Aorta (tissue), 5 donors: ENCODE results near the gene ADRM1. TPM values are rescaled to one million over a fixed set of nuclear protein-coding genes. Genes with fewer than 3 reads are reported as not detected.

ENCODE experiments used
- ATAC-seq: fragments of 200-7000 bp; cut with Tn5 transposase; one replicate; pipeline ENCODE4 v1.9.1; 2022; ENCODE audit warnings: moderate library complexity; ENCODE audit not compliant: low FRiP score
- DNase-seq, 2 donors: peaks; one replicate each; pipeline ENCODE4 v3.0.0-alpha.2; 2020
- H3K27ac ChIP-seq, 2 donors: one replicate each; pipeline ENCODE4 v1.5.1; 2013; ENCODE audit warnings: low read length in 2 of 2, mild to moderate bottlenecking in 2 of 2, moderate library complexity in 2 of 2, control low read depth in 1 of 2, inconsistent platforms in 1 of 2, low read depth in 1 of 2
- H3K27me3 ChIP-seq, 2 donors: one replicate each; pipeline ENCODE4 v1.6.1; 2013; ENCODE audit warnings: control low read depth in 1 of 2, low read length in 1 of 2, mild to moderate bottlenecking in 1 of 2, moderate library complexity in 1 of 2; ENCODE audit not compliant: insufficient read depth in 2 of 2, control insufficient read depth in 1 of 2
- H3K36me3 ChIP-seq, 2 donors: one replicate each; pipeline ENCODE4 v1.6.1; 2013; ENCODE audit warnings: control low read depth in 1 of 2, low read length in 1 of 2, mild to moderate bottlenecking in 1 of 2; ENCODE audit not compliant: insufficient read depth in 2 of 2, control insufficient read depth in 1 of 2
- H3K4me1 ChIP-seq, 2 donors: one replicate each; pipeline ENCODE4 v1.6.1; 2013; ENCODE audit warnings: low read length in 2 of 2, control low read depth in 1 of 2, mild to moderate bottlenecking in 1 of 2, moderate library complexity in 1 of 2; ENCODE audit not compliant: insufficient read depth in 2 of 2, control insufficient read depth in 1 of 2
- H3K4me3 ChIP-seq, 2 donors: one replicate each; pipeline ENCODE4 v1.5.1; 2013; ENCODE audit warnings: low read length in 2 of 2, control low read depth in 1 of 2, mild to moderate bottlenecking in 1 of 2
- H3K9me3 ChIP-seq: one replicate; pipeline ENCODE4 v1.6.1; 2013; ENCODE audit warnings: mild to moderate bottlenecking, low read length; ENCODE audit not compliant: control insufficient read depth
- WGBS, 2 donors: extraction: QIAGEN DNeasy Blood & Tissue Kit; methylation state at CpG; one replicate each; pipeline ENCODE4 v1.1.7; 2013; 5-methylcytosine and 5-hydroxymethylcytosine counted together
- intact Hi-C, 2 donors: fragments of 100-400 bp; cut with DNase I; formaldehyde crosslinking; loops; one replicate each; pipeline versions ENCODE4 v1.14.2 to v1.15.0; 2022
- polyA plus RNA-seq, 2 donors: library from polyadenylated mRNA; stranded (reverse); fragments of 200-250 nt; gene quantifications; one replicate each; pipeline ENCODE4 v1.2.3, GENCODE V29; 2013
- total RNA-seq, 2 donors: library from RNA; stranded (reverse); fragmentation: NEBNext Ultra II Directional; extraction: Animal tissue kit (Norgen Biotek cat#: 25700); gene quantifications; one replicate each; pipeline ENCODE4 v1.2.1, GENCODE V29; 2021
- donor health status: healthy with polysubstance abuse.
- donor health status: Bipolar disorder and iron deficiency.
- donor health status: DM: no; HTN: no; CAD: no.
- donor health status: DM: no; HTN: no; CAD: no.
- donor health status: DM: yes; HTN: yes; CAD: no.

Gene ADRM1
- total and polyA plus RNA-seq, 4 donors = 41.4 to 80.9 (median 58.9) TPM

DNA sequence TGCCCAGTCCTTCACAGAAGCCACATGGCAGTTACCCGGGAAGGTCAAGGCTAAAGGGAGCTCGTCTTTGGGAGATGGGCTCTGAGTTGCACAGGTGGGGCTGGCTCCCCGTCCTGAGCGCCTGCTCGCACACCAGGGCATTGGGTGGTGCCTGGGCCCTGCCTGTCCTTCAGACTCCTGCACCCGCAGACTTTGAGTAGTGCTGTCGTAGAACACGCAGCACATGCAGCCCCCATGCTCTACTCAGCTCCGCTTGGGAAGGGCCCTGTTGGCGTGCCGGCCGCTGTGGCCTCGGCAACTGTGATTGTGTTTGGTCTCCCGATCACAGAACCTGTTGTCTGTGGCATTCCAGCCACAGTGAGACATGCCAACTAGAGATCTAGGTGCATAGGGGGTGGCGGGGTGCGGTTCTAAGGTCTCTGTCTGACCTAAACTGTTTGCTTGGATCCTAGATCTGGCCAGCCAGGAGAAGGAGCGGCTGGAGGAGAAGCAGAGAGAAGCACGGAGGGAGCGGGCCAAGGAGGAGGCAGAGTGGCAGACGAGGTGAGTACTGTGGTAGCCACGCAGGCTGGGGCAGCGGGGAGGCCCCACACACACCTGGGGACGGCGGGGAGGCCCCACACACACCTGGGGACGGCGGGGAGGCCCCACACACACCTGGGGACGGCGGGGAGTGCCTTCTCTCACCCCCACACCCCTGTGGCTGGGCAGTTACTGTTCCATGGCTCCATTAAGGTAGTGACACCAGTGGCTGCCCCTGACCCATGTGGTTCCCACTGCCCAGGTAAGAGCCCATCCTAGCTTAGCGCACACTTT is 11.3 kb upstream of the ADRM1 start:
- intact Hi-C loops = no loop called here

DNA sequence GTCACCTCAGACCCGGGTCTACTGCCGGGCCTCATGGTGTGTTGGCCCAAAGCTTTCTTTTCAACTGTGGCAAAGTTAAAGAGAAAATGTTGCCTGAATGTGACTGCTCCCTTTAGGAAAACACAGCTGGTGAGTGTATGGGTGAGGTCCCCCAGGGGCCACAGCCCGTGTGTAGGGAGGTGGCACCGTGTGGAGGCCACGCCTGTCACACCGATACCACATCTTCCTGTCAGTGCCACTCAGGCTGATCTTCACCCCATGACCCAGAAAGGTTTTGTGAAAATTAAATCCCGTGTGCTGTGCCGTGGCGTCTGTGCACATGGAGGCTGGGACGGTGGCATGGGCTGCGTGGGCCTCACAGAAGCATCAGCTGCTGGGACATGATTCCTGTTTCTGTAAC is 10.7 kb upstream of the ADRM1 start:
- H3K9me3 ChIP-seq = no peaks in the 10 kb centered on the region

More for the DNA sequence above, 11.3 kb upstream of the ADRM1 start:
- no peak overlapping the region for H3K4me3 ChIP-seq
- peaks cover 0 to 13% of the 10 kb centered on the region in 2 donors for H3K36me3 ChIP-seq
- H3K27me3 ChIP-seq = no peaks in the 10 kb centered on the region
- peak; percentile 31 for ATAC-seq
- H3K9me3 ChIP-seq = no peaks in the 10 kb centered on the region
- 94% methylated on average over 29 of the region's 29 CpGs for whole genome bisulfite sequencing, 2 donors
- H3K4me1 ChIP-seq = no peaks in the 10 kb centered on the region
- H3K27ac ChIP-seq = no peak overlapping the region
- DNase-seq = no peak

DNA sequence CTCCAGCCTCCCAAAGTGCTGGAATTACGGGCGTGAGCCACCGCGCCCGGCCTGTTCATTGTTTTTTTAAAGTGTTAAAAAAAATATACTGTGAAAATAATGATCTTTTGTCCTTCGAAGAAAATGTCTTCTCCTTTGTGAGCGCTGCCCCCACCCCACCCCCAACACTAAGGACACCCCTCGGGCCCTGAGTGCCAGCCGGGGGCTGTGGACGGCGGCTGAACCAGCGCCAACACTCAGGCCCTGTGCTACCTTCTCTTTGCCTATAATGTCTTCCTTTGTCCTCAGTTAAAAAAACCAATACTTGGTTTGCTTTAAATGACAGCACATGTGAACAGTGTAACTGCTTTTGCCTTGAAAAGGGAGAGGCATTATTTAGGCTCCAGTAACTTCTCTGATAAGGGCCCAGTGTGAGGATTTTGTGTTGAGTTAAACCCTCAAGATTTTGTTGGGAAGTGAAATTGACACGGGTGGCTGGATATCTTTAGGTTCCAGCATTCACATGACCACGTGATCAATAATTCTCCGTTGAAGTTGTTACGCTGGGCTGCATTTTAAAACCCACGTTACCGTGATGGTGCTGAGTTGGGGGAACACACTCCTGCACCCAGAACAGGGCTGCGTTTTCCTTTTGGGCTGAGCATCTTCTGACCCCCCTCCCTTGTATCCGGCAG is 9.5 kb upstream of the ADRM1 start:
- Histone ChIP-seq H3K27ac (no peak overlapping the region), H3K27me3 (no peaks in the 10 kb centered on the region), H3K9me3 (no peaks in the 10 kb centered on the region), H3K36me3 (peaks cover 0 to 11% of the 10 kb centered on the region in 2 donors), H3K4me3 (no peak overlapping the region), H3K4me1 (no peaks in the 10 kb centered on the region)
- intact Hi-C loops = no loop called here
- 88% methylated on average over 20 of the region's 20 CpGs for WGBS, 2 donors
- DNase-seq (no peak), ATAC-seq (no peak)

More for the DNA sequence above, 10.7 kb upstream of the ADRM1 start:
- Histone ChIP-seq H3K4me1 (no peaks in the 10 kb centered on the region), H3K27me3 (no peaks in the 10 kb centered on the region), H3K36me3 (peaks cover 0 to 11% of the 10 kb centered on the region in 2 donors), H3K4me3 (no peak overlapping the region), H3K27ac (no peak overlapping the region)
- intact Hi-C loops = no loop called here
- DNase-seq (no peak), ATAC-seq (peak; percentile 10)
- 89 to 91% methylated on average over 11 of the region's 11 CpGs for WGBS, 2 donors

DNA sequence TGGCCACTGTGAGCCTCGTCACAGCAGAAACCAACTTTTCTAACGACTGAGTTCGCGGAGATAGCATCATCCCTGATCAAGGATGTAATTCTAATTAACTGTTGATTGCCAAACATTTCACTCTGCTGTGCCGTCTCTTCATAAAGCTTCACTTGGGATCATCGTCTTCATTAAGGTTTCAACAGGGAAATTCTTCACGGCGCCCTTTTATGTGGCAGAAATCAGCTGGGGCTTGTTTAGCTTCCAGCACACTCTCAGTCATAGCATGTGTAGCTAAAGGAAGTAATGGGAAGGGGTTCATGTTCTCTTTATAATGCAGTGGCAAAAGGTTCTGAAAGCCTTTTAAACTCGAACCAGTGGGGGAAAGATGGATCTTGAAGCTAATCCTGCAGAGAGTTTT is 8.9 kb upstream of the ADRM1 start:
- Histone ChIP-seq H3K4me1 (no peaks in the 10 kb centered on the region), H3K27ac (no peak overlapping the region), H3K4me3 (no peak overlapping the region), H3K9me3 (no peaks in the 10 kb centered on the region), H3K27me3 (no peaks in the 10 kb centered on the region), H3K36me3 (peaks cover 0 to 11% of the 10 kb centered on the region in 2 donors)
- 84 to 86% methylated on average over 9 of the region's 9 CpGs for WGBS, 2 donors
- no peak for ATAC-seq
- DNase-seq = no peak
- intact Hi-C loops = no loop called here

DNA sequence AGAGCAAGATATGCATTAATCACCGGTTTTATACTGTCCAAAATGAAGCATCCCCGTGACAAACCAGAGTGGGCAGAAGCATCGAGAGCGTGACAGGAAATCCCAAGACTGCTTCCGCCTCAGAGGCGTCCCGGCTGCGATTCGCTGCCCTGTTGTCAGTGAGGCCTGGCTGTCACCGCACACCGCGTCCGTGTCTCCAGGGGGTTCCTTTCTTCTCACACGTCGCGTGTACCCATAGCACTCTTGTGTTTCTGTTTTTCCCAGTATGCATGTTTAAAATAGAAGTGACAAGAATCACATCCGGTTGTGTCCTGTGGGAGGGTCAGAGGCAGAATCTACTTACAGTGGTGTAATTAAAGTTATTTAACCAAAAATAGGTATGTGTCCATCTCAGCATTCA is 8.3 kb upstream of the ADRM1 start:
- ATAC-seq (no peak), DNase-seq (no peak)
- Histone ChIP-seq H3K9me3 (no peaks in the 10 kb centered on the region), H3K27ac (no peak overlapping the region), H3K4me3 (no peak overlapping the region), H3K4me1 (no peaks in the 10 kb centered on the region), H3K27me3 (no peaks in the 10 kb centered on the region), H3K36me3 (peaks cover 0 to 9% of the 10 kb centered on the region in 2 donors)
- intact Hi-C loops = no loop called here
- WGBS, 2 donors = 84 to 86% methylated on average over 17 of the region's 17 CpGs

DNA sequence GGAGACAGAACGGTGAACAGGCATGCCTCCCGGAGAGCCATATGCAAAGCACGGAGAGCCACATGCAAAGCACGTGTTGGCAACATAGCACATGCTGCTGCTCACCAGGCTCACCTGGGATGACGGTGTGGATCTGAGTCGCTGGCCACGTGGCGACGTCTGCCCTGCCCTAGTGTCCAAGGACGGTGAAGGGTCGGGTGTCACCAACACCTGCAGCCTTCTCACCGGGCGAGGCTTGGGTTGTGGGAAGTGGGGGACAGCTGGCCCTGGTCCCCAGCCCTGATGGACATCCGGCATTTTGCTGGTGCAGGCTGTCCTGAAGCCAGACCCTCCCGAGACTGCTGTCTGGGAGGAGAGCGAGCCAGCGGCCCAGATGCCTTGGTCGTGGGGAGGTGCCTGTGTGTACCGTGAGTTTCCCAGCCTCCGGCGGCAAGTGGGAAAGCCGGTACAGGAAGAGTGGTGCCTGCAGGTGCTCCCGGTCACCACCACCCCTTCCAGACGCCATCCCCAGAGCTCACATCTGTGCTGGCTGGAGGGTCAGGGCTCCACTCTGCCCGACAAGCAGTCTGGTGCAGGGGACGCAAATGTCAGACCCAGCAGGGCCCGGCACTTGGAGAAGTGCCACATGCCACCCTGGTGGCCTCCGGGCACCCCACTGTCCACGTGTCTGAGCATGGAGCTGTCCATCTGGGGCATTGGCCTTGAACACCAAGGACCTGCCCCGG is 5.9 kb upstream of the ADRM1 start:
- no peak for ATAC-seq
- Histone ChIP-seq H3K4me3 (no peak overlapping the region), H3K27me3 (no peaks in the 10 kb centered on the region), H3K4me1 (no peaks in the 10 kb centered on the region), H3K27ac (no peak overlapping the region), H3K36me3 (peaks cover 0 to 4% of the 10 kb centered on the region in 2 donors), H3K9me3 (no peaks in the 10 kb centered on the region)
- no peak for DNase-seq
- intact Hi-C loops = no loop called here
- 83 to 85% methylated on average over 30 of the region's 30 CpGs for WGBS, 2 donors

DNA sequence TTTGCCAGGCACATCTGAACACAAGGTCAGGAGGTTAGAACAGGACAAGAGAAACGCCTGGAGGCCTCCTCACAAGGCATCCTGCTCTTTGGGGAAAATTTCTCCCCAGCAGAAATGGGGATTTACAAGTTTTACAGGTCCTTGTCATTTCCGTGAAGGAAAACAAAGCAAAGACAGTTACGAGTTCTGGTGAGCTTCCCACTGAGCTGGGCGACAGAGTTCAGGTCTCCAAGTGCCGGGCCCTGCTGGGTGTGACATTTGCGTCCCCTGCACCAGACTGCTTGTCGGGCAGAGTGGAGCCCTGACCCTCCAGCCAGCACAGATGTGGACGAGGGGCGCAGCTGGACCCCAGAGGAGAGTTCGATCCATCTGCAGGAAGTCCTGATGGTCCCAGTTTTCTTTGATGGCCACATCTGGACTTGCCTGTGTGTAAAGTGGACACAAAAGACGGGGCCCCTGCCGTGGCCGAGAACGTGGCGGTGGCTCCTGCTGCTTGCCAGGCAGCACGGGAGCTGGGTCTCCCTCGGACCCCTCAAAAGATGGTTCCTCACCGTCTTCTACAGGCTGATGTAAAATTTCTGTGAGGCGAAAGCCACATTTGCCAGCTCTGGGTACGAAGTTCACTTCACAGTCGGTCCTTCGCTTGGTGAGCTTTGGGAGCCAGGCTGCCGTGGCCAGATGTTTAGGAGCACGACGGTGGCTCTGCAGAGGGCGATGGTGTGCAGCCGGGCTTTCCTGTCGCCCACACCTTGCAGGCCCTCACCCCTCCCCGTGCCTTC is 5.2 kb upstream of the ADRM1 start:
- ATAC-seq = no peak
- Histone ChIP-seq H3K4me3 (no peak overlapping the region), H3K9me3 (no peaks in the 10 kb centered on the region), H3K36me3 (peaks cover 0 to 2% of the 10 kb centered on the region in 2 donors), H3K27me3 (no peaks in the 10 kb centered on the region), H3K27ac (no peak overlapping the region), H3K4me1 (no peaks in the 10 kb centered on the region)
- intact Hi-C loops = no loop called here
- 79 to 83% methylated on average over 29 of the region's 29 CpGs for WGBS, 2 donors
- DNase-seq = no peak

DNA sequence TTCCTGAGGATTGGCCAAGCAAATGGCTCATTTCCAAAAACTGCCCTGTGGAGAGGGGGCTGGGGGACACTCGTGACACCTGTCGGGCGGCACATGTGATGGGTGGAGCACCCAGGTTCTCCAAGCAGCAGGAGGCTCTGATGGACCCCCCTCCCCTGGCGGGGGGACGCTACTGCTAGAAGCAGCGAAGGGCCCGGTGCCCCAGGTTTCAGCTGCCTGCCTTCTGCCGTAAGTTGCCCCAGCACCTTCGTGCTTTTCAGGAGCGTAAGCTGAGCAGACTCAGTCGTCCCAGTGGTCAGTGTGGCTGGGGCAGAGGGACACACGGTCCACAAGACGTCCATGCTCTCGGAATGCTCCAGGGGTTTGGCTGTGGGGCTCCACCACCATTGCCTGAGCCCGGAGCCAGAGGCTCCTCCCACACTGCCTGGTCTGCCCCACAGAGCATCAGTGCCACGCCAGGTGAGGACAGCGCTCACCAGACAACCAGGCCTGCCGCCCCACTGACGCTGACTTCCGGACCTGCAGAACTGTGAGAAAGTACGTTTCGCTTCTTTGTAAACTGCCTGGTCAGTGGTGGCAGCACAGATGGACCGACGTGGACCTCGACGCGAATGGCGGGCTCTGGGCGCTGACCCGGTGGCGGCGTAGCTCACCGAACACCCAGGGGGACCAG is 4.1 kb upstream of the ADRM1 start:
- no peaks in the 10 kb centered on the region for H3K4me1 ChIP-seq
- ATAC-seq (no peak), DNase-seq (no peak)
- peaks cover 0 to 2% of the 10 kb centered on the region in 2 donors for H3K36me3 ChIP-seq
- H3K9me3 ChIP-seq = no peaks in the 10 kb centered on the region
- H3K4me3 ChIP-seq = no peak overlapping the region
- 87 to 89% methylated on average over 33 of the region's 33 CpGs for WGBS, 2 donors
- no peak overlapping the region for H3K27ac ChIP-seq
- H3K27me3 ChIP-seq = no peaks in the 10 kb centered on the region
- intact Hi-C loops = no loop called here
